Central memory CD4-positive, alpha-beta T cell (primary cell): ENCODE results near the gene TMEM72.
"Not testable (repeated sequence)": the region's sequence is repeated elsewhere in the genome, so short reads cannot be mapped to it uniquely, and the experiment has no call there.

Experiments used
- DNase-seq: peaks from one replicate; pipeline ENCODE4 v3.0.0; 2022
- total RNA-seq, 3 experiments: gene quantifications; one replicate each; lab custom pipeline; 2026; lab: John Stamatoyannopoulos, UW

TMEM72 gene
- total RNA-seq: 0 reads per million in 3 experiments

- no peak for DNase-seq
Observed at GRCh38 chr10:44911081-44911540, at the start of gene TMEM72. Gene TMEM72, plus strand, starts transcription at chr10:44911337. Its CDS starts 176 bp downstream, at chr10:44911513.

- no peak for DNase-seq
Observed at GRCh38 chr10:44862006-44862751, 49.0 kb upstream of the TMEM72 start.

- no peak for DNase-seq
Observed at GRCh38 chr10:44862924-44863323, 48.2 kb upstream of the TMEM72 start.

- peak; percentile 37 for DNase-seq
Observed at GRCh38 chr10:44863344-44864047, 47.6 kb upstream of the TMEM72 start.

GRCh38 chr10:44864051-44864450, 47.1 kb upstream of the TMEM72 start:
- no peak for DNase-seq

GRCh38 chr10:44864637-44865288, 46.4 kb upstream of the TMEM72 start:
- peak; percentile 72 for DNase-seq

- DNase-seq: no peak
Observed at GRCh38 chr10:44865289-44865671, 45.9 kb upstream of the TMEM72 start.

- DNase-seq: not testable (repeated sequence)
Observed at GRCh38 chr10:44866367-44866766, 44.8 kb upstream of the TMEM72 start.

GRCh38 chr10:44870031-44870430, 41.1 kb upstream of the TMEM72 start:
- no peak for DNase-seq

GRCh38 chr10:44873160-44873559, 38.0 kb upstream of the TMEM72 start:
- DNase-seq: no peak

- no peak for DNase-seq
Observed at GRCh38 chr10:44874166-44874565, 37.0 kb upstream of the TMEM72 start.

- DNase-seq: peak; percentile 63
Observed at GRCh38 chr10:44878706-44879530, 32.2 kb upstream of the TMEM72 start.

- no peak for DNase-seq
Observed at GRCh38 chr10:44879531-44879899, 31.6 kb upstream of the TMEM72 start.

GRCh38 chr10:44880090-44880715, 30.9 kb upstream of the TMEM72 start:
- no peak for DNase-seq

GRCh38 chr10:44881649-44882048, 29.5 kb upstream of the TMEM72 start:
- no peak for DNase-seq

- DNase-seq: no peak
Observed at GRCh38 chr10:44882166-44882720, 28.9 kb upstream of the TMEM72 start.

- no peak for DNase-seq
Observed at GRCh38 chr10:44883593-44884331, 27.4 kb upstream of the TMEM72 start.

- DNase-seq: no peak
Observed at GRCh38 chr10:44885710-44886109, 25.4 kb upstream of the TMEM72 start.

GRCh38 chr10:44886966-44887365, 24.2 kb upstream of the TMEM72 start:
- DNase-seq: no peak

- DNase-seq: no peak
Observed at GRCh38 chr10:44888886-44889285, 22.3 kb upstream of the TMEM72 start.

- no peak for DNase-seq
Observed at GRCh38 chr10:44889834-44890233, 21.3 kb upstream of the TMEM72 start.
